ENCODE data around the gene PLCH2. TPM values are rescaled to one million over a fixed set of nuclear protein-coding genes. Genes with fewer than 3 reads are reported as not detected.

Gene PLCH2
- total RNA-seq, 2 donors from 2014 or later: 2.0 to 3.8 TPM

GRCh38 chr1:2534687-2535441 lies 58.8 kb downstream of the PLCH2 start:
- peaks cover 25% of the 10 kb centered on the region for H3K27me3 ChIP-seq
- H3K4me3 ChIP-seq: no peak overlapping the region
- no peaks in the 10 kb centered on the region for H3K36me3 ChIP-seq
- intact Hi-C loops (cut with DNase I): no loop called here
- TF ChIP-seq CTCF (IDR thresholded peaks at IDR 0.05): no peak
- no peak overlapping the region for H3K27ac ChIP-seq
- no peaks in the 10 kb centered on the region for H3K9me3 ChIP-seq
- H3K9ac ChIP-seq (ENCODE audit: low read depth in 2 of 2, low read length in 2 of 2): peak overlapping the region in 1 of 2 donors; percentile 19
- peaks cover 9% of the 10 kb centered on the region for H3K4me1 ChIP-seq
- peak; percentile 71 for DNase-seq

GRCh38 chr1:2535455-2535854 lies 59.4 kb downstream of the PLCH2 start:
- TF ChIP-seq CTCF (IDR thresholded peaks at IDR 0.05): no peak
- Histone ChIP-seq H3K36me3 (no peaks in the 10 kb centered on the region), H3K4me1 (peaks cover 9% of the 10 kb centered on the region), H3K27me3 (peaks cover 25% of the 10 kb centered on the region), H3K4me3 (no peak overlapping the region), H3K9me3 (no peaks in the 10 kb centered on the region), H3K9ac (ENCODE audit: low read depth in 2 of 2, low read length in 2 of 2) (no peak overlapping the region), H3K27ac (no peak overlapping the region)
- intact Hi-C loops (cut with DNase I): no loop called here
- DNase-seq: no peak

GRCh38 chr1:2535981-2536380 lies 59.9 kb downstream of the PLCH2 start:
- Histone ChIP-seq H3K4me3 (no peak overlapping the region), H3K9me3 (no peaks in the 10 kb centered on the region), H3K27me3 (peaks cover 25% of the 10 kb centered on the region), H3K27ac (no peak overlapping the region), H3K4me1 (peaks cover 12% of the 10 kb centered on the region), H3K9ac (ENCODE audit: low read depth in 2 of 2, low read length in 2 of 2) (no peak overlapping the region), H3K36me3 (no peaks in the 10 kb centered on the region)
- intact Hi-C loops (cut with DNase I): no loop called here
- no peak for TF ChIP-seq CTCF (IDR thresholded peaks at IDR 0.05)
- no peak for DNase-seq

GRCh38 chr1:2537784-2538115 lies 61.7 kb downstream of the PLCH2 start:
- intact Hi-C loops (cut with DNase I): no loop called here
- no peak for TF ChIP-seq CTCF (IDR thresholded peaks at IDR 0.05)
- Histone ChIP-seq H3K4me3 (no peak overlapping the region), H3K4me1 (peaks cover 20% of the 10 kb centered on the region), H3K36me3 (no peaks in the 10 kb centered on the region), H3K27me3 (peaks cover 21% of the 10 kb centered on the region), H3K9me3 (no peaks in the 10 kb centered on the region), H3K27ac (no peak overlapping the region), H3K9ac (ENCODE audit: low read depth in 2 of 2, low read length in 2 of 2) (no peak overlapping the region)
- DNase-seq: no peak

GRCh38 chr1:2538376-2538775 lies 62.3 kb downstream of the PLCH2 start:
- no peak for TF ChIP-seq CTCF (IDR thresholded peaks at IDR 0.05)
- H3K4me1 ChIP-seq: peaks cover 20% of the 10 kb centered on the region
- intact Hi-C loops (cut with DNase I): no loop called here
- DNase-seq: no peak
- H3K9me3 ChIP-seq: no peaks in the 10 kb centered on the region
- no peaks in the 10 kb centered on the region for H3K36me3 ChIP-seq
- no peak overlapping the region for H3K4me3 ChIP-seq
- H3K9ac ChIP-seq (ENCODE audit: low read depth in 2 of 2, low read length in 2 of 2): no peak overlapping the region
- H3K27ac ChIP-seq: no peak overlapping the region
- peaks cover 21% of the 10 kb centered on the region for H3K27me3 ChIP-seq
